Neural progenitor cell (in vitro differentiated cells): ENCODE results near the gene RAD51B.

Source experiments
- EZH2 ChIP-seq: fragments of 200-600 bp; sonication (generic); IDR thresholded peaks from 2 replicates; pipeline ENCODE4 v1.6.1; 2017; ENCODE audit warnings: antibody characterized with exemption, mild to moderate bottlenecking, moderate library complexity
- EZH2phosphoT487 ChIP-seq: fragments of 200-600 bp; sonication (generic); IDR thresholded peaks from 2 replicates; pipeline ENCODE4 v1.6.1; 2017; ENCODE audit warnings: antibody characterized with exemption
- TF ChIP-seq, protein P1 (sequence below): fragments of 200-600 bp; sonication (generic); IDR thresholded peaks from 2 replicates; pipeline ENCODE4 v1.5.1; 2017; ENCODE audit warnings: antibody characterized with exemption, mild to moderate bottlenecking

DNA sequence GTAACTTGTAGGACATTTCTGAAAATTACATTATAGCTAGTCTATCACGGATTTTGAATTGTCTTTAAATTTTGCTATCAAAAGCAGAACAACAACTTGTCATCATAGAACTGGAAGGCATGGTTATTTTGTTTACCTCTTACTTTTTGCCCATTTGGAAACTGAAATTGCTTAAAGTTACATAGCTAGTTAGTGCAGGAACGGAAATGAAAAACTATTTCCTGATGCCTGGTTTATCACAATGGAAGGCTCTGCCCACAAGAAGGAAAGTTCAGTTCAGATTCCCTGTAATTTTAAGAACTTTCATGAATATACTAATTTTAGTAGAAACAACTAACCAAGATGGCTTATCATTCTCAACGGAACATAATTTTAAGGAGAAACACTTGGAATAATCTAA, 427.7 kb downstream of the RAD51B start:
- TF ChIP-seq, protein P1, sequence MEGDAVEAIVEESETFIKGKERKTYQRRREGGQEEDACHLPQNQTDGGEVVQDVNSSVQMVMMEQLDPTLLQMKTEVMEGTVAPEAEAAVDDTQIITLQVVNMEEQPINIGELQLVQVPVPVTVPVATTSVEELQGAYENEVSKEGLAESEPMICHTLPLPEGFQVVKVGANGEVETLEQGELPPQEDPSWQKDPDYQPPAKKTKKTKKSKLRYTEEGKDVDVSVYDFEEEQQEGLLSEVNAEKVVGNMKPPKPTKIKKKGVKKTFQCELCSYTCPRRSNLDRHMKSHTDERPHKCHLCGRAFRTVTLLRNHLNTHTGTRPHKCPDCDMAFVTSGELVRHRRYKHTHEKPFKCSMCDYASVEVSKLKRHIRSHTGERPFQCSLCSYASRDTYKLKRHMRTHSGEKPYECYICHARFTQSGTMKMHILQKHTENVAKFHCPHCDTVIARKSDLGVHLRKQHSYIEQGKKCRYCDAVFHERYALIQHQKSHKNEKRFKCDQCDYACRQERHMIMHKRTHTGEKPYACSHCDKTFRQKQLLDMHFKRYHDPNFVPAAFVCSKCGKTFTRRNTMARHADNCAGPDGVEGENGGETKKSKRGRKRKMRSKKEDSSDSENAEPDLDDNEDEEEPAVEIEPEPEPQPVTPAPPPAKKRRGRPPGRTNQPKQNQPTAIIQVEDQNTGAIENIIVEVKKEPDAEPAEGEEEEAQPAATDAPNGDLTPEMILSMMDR: no peak
- TF ChIP-seq EZH2 (no peak), EZH2phosphoT487 (no peak)
